ENCODE results near the gene KMT2C. TPM values are rescaled to one million over a fixed set of nuclear protein-coding genes. Genes with fewer than 3 reads are reported as not detected.

The KMT2C gene
- total RNA-seq, 1 donor from 2014 or later: 21.1 TPM

DNA sequence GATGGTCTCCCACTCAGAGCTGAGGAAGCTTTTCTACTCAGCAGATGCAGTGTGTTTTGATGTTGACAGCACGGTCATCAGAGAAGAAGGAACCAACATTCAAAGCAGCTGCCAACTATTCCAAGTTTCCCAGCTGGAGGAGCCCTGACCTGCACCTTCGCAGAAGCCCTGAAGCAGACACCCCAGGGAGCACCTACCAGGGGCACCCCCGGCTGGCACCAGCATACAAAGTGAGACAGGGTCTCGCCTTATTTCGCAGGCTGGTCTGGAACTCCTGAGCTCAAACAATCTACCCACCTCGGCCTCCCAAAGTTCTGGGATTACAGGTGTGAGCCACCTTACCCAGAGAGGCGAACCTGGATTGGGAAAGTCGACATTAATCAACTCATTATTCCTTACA lies 68.6 kb downstream of the KMT2C start:
- no peaks in the 10 kb centered on the region for H3K36me3 ChIP-seq (ENCODE audit: control insufficient read depth, insufficient read depth, low read length)
- H3K4me3 ChIP-seq (ENCODE audit: low read depth, low read length): no peak overlapping the region
- H3K27me3 ChIP-seq (ENCODE audit: control insufficient read depth, insufficient read depth, low read length): no peaks in the 10 kb centered on the region
- no peak for DNase-seq (ENCODE audit: low read depth)
- no peak for FAIRE-seq
- TF ChIP-seq, protein P1, sequence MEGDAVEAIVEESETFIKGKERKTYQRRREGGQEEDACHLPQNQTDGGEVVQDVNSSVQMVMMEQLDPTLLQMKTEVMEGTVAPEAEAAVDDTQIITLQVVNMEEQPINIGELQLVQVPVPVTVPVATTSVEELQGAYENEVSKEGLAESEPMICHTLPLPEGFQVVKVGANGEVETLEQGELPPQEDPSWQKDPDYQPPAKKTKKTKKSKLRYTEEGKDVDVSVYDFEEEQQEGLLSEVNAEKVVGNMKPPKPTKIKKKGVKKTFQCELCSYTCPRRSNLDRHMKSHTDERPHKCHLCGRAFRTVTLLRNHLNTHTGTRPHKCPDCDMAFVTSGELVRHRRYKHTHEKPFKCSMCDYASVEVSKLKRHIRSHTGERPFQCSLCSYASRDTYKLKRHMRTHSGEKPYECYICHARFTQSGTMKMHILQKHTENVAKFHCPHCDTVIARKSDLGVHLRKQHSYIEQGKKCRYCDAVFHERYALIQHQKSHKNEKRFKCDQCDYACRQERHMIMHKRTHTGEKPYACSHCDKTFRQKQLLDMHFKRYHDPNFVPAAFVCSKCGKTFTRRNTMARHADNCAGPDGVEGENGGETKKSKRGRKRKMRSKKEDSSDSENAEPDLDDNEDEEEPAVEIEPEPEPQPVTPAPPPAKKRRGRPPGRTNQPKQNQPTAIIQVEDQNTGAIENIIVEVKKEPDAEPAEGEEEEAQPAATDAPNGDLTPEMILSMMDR (IDR thresholded peaks at IDR 0.05; ENCODE audit: insufficient read depth, low read length, severe bottlenecking): no peak

DNA sequence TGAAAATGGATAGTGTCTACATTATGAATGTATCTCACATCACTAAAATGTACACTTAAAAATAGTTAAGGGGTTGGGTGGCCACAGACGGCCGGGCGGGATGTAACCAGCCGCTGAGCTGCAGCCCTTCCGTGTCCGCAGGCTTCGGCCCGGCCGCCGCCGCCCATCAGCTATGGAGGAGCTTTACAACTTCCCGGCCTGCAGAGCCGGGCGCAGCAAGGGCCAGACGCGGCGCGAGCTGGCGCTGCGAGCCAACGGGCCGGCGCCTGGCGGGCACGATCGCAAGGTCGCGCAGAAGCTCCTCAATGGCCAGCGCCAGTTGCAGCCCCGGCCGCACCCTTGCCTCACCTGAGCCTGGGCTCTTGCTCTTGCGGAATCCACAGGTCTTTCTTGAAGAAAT lies 69.1 kb downstream of the KMT2C start:
- Histone ChIP-seq H3K4me3 (ENCODE audit: low read depth, low read length) (no peak overlapping the region), H3K36me3 (ENCODE audit: control insufficient read depth, insufficient read depth, low read length) (no peaks in the 10 kb centered on the region), H3K27me3 (ENCODE audit: control insufficient read depth, insufficient read depth, low read length) (no peaks in the 10 kb centered on the region)
- TF ChIP-seq, protein P1 (IDR thresholded peaks at IDR 0.05; ENCODE audit: insufficient read depth, low read length, severe bottlenecking): no peak
- FAIRE-seq (no peak), DNase-seq (ENCODE audit: low read depth) (no peak)

DNA sequence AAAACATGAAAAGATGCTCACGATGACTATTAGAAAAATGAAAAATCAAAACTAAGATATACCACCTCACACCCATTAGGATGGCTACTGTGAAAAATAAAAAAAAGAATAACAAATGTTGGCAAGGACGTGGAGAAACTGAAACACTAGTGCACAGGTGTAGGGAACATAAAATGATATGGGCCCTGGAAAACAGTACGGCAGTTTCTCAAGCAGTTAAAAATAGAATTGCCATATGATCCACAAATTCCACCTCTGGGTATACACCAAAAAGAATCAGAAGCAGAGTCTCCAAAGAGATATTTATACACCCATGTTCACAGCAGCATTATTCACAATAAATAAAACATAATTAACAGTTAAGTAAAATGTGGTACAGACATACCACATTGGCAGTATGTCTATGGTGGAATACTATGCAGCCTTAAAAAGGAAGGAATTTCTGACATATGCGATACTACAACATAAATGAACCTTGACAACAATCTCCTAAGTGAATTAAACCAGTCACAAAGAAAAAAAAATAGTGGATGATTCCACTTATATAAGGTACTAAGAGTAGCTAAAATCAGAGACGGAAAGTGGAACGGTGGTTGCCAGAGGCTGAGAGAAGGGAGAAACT lies 69.7 kb downstream of the KMT2C start:
- Histone ChIP-seq H3K4me3 (ENCODE audit: low read depth, low read length) (no peak overlapping the region), H3K27me3 (ENCODE audit: control insufficient read depth, insufficient read depth, low read length) (no peaks in the 10 kb centered on the region), H3K36me3 (ENCODE audit: control insufficient read depth, insufficient read depth, low read length) (no peaks in the 10 kb centered on the region)
- FAIRE-seq: no peak
- TF ChIP-seq, protein P1 (IDR thresholded peaks at IDR 0.05; ENCODE audit: insufficient read depth, low read length, severe bottlenecking): no peak
- DNase-seq (ENCODE audit: low read depth): no peak

DNA sequence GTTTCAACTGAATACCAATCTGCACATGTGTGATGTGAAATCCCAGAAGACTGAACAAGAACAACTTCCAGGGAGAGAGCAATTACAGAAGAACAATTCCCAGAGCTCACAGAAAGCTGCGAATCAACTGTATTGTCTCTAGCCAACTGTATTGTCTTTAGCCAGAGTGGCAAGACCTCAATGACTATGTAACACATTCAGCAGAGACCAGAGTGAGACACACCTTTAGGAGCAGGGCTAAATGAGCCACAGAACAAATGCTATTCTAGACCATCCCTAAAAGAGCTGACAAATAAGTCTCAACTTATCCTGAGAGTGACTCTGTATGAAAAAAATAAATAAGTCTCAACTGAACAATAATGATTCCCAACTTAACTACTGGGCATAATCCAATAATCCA lies 72.0 kb downstream of the KMT2C start:
- FAIRE-seq (no peak), DNase-seq (ENCODE audit: low read depth) (no peak)
- H3K27me3 ChIP-seq (ENCODE audit: control insufficient read depth, insufficient read depth, low read length): no peaks in the 10 kb centered on the region

DNA sequence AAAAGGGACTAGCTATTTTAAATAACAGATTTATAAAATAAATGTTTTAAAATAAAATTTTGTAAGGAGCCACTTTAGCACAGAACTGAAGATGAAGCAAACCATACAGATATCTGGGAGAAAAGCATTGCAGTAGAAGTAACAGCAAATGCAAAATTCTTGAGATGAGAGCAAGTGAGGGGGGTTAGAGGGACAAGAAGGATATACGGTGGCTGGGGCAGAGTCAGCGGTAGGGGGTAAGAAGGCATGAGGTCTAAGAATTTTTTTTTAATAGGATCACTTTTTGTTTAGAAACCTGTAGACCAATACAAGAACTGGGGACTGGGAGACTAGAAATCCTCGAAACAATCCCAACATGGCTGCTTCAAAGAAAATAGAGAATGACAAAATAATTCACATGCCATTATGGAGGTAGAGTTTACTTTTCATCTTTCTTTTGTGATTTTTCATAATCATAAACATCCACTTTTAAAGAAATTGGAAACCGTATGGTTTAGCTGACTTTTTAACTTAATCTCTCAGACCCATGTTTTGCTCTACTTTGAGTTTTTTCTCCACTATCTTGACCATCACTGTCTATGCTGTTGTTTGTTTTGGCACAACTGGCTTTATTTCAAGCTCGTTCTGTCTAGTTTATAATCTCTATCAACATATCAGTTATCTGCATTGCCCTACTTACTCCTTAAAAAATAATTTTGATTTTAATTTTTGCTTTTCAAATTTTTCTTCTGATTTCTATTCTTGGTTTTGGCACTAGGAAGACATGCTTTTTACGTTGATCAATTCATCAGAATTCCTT lies 73.5 kb downstream of the KMT2C start:
- Histone ChIP-seq H3K4me3 (ENCODE audit: low read depth, low read length) (no peak overlapping the region), H3K27me3 (ENCODE audit: control insufficient read depth, insufficient read depth, low read length) (no peaks in the 10 kb centered on the region), H3K36me3 (ENCODE audit: control insufficient read depth, insufficient read depth, low read length) (no peaks in the 10 kb centered on the region)
- no peak for FAIRE-seq
- TF ChIP-seq, protein P1 (IDR thresholded peaks at IDR 0.05; ENCODE audit: insufficient read depth, low read length, severe bottlenecking): no peak
- no peak for DNase-seq (ENCODE audit: low read depth)

More for the DNA sequence above, 72.0 kb downstream of the KMT2C start:
- H3K4me3 ChIP-seq (ENCODE audit: low read depth, low read length): no peak overlapping the region
- TF ChIP-seq, protein P1 (IDR thresholded peaks at IDR 0.05; ENCODE audit: insufficient read depth, low read length, severe bottlenecking): no peak
- no peaks in the 10 kb centered on the region for H3K36me3 ChIP-seq (ENCODE audit: control insufficient read depth, insufficient read depth, low read length)
